Activated CD8-positive, alpha-beta memory T cell treated with anti-CD3 and anti-CD28 coated beads, Interleukin-2, amount 50 U/mL, for 24 hours (primary cell): ENCODE results near the gene BMP3.

Experiments
- DNase-seq: peaks from one replicate; pipeline ENCODE4 v3.0.0-alpha.2; 2020; ENCODE audit errors: extremely low read depth

The BMP3 gene

DNA sequence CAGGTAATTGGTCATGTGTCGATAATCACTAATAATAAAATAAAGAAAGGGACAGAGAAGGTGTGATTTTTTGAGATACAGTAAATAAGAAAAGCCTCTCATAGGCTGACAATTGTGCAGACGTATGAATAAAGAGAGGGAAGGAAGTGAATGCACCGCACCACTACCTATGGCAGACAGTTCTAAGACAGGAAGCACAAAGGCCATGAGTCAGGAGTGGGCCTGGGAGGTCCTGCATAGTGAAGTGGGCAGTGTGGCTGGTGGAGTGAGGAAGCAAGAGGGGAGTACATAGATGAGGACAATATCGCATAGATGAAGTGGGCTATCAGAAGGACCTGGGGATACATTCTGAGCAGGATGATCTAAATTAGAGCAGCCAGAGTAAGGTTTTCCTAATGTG is 75.6 kb downstream of the BMP3 start:
- no peak for DNase-seq
